ENCODE results near the gene FARS2. TPM values are rescaled to one million over a fixed set of nuclear protein-coding genes. Genes with fewer than 3 reads are reported as not detected.

The FARS2 gene
- total and polyA plus RNA-seq, 2 of the 13 experiments (the other 11 are each of a cell fraction or from before 2014, with no cell fraction given): 15.4 to 26.0 TPM

- ATAC-seq: peak; percentile 47
- H3K4me2 ChIP-seq (ENCODE audit: low read depth, low read length): no peak overlapping the region
- no peak overlapping the region for H3K9ac ChIP-seq (ENCODE audit: insufficient read depth, low read depth, low read length)
- peaks cover 18 to 54% of the 10 kb centered on the region in 2 experiments for H3K36me3 ChIP-seq (replicated peaks in 1 of 2; ENCODE audit: control insufficient read depth in 1 of 2, insufficient read depth in 2 of 2, low read length in 2 of 2)
- ChIA-PET POLR2A (no interaction called here), CTCF (ENCODE audit: low intra/inter-chr PET ratio, low total read pairs) (interaction anchor here (0.6 to 3.0 kb wide), 3 partner anchors 89 to 166 kb away, joined by 3 to 19 read pairs (median 15); no protein-coding TSS in a partner anchor)
- no peaks in the 10 kb centered on the region for H3K4me1 ChIP-seq (ENCODE audit: insufficient read depth, low read length)
- in situ Hi-C loops (cut with HindIII; ENCODE audit: extremely low pct_ligation_motif_present, low pct_unique_long_range_greater_than_20kb): no loop called here
- WGBS (ENCODE audit: low lambda C conversion rate): 92% methylated on average over 8 of the region's 8 CpGs
- no peaks in the 10 kb centered on the region for H3K27me3 ChIP-seq (ENCODE audit: control insufficient read depth in 1 of 2, insufficient read depth in 2 of 2, low read length in 2 of 2)
- H3K27ac ChIP-seq (ENCODE audit: extremely low read length, insufficient read depth, low read length): no peak overlapping the region
- no peaks in the 10 kb centered on the region for H3K9me3 ChIP-seq (ENCODE audit: low read length)
- intact Hi-C loops (cut with micrococcal nuclease; ENCODE audit: unreplicated experiment): loop anchor here (2.0 kb wide), 2 partner anchors 89 to 189 kb away; no protein-coding TSS in a partner anchor
- no peak for DNase-seq (ENCODE audit: low spot score)
- no peaks in the 10 kb centered on the region for H4K20me1 ChIP-seq (ENCODE audit: insufficient read depth, low read length)
- no peak for TF ChIP-seq NR3C1 (CRISPR knock-in tag; IDR thresholded peaks at IDR 0.05)
- TF ChIP-seq, protein P1, sequence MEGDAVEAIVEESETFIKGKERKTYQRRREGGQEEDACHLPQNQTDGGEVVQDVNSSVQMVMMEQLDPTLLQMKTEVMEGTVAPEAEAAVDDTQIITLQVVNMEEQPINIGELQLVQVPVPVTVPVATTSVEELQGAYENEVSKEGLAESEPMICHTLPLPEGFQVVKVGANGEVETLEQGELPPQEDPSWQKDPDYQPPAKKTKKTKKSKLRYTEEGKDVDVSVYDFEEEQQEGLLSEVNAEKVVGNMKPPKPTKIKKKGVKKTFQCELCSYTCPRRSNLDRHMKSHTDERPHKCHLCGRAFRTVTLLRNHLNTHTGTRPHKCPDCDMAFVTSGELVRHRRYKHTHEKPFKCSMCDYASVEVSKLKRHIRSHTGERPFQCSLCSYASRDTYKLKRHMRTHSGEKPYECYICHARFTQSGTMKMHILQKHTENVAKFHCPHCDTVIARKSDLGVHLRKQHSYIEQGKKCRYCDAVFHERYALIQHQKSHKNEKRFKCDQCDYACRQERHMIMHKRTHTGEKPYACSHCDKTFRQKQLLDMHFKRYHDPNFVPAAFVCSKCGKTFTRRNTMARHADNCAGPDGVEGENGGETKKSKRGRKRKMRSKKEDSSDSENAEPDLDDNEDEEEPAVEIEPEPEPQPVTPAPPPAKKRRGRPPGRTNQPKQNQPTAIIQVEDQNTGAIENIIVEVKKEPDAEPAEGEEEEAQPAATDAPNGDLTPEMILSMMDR (CRISPR knock-in tag; IDR thresholded peaks at IDR 0.05): 0 out of 2 replicates have a peak, but pooled peaks have one; percentile 13
- no peak overlapping the region for H3K4me3 ChIP-seq (replicated peaks in 1 of 3; ENCODE audit: insufficient read depth in 1 of 3, low read depth in 2 of 3, low read length in 3 of 3)
- no peaks in the 10 kb centered on the region for H3K79me2 ChIP-seq (ENCODE audit: insufficient read depth, low read length)
- BruUV-seq (replicated peaks): no TSS peak
- no peak for FAIRE-seq
- no peak overlapping the region for H2AFZ ChIP-seq (ENCODE audit: low read length)
Measured at GRCh38 chr6:5213836-5214235, 47.5 kb upstream of the FARS2 start.

GRCh38 chr6:5214570-5215052, 46.7 kb upstream of the FARS2 start:
- ChIA-PET POLR2A (interaction anchor here (1.1 kb wide), 1 partner anchor 9 kb away, joined by 3 read pairs; no protein-coding TSS in a partner anchor), CTCF (ENCODE audit: low intra/inter-chr PET ratio, low total read pairs) (interaction anchor here (0.6 to 3.0 kb wide), 7 partner anchors 87 to 188 kb away, joined by 3 to 19 read pairs (median 3); no protein-coding TSS in a partner anchor)
- no TSS peak for BruUV-seq (replicated peaks)
- no peaks in the 10 kb centered on the region for H3K9me3 ChIP-seq (ENCODE audit: low read length)
- no peak overlapping the region for H2AFZ ChIP-seq (ENCODE audit: low read length)
- peaks cover 18 to 51% of the 10 kb centered on the region in 2 experiments for H3K36me3 ChIP-seq (replicated peaks in 1 of 2; ENCODE audit: control insufficient read depth in 1 of 2, insufficient read depth in 2 of 2, low read length in 2 of 2)
- H3K4me2 ChIP-seq (ENCODE audit: low read depth, low read length): no peak overlapping the region
- no peaks in the 10 kb centered on the region for H4K20me1 ChIP-seq (ENCODE audit: insufficient read depth, low read length)
- no peaks in the 10 kb centered on the region for H3K27me3 ChIP-seq (ENCODE audit: control insufficient read depth in 1 of 2, insufficient read depth in 2 of 2, low read length in 2 of 2)
- H3K4me1 ChIP-seq (ENCODE audit: insufficient read depth, low read length): no peaks in the 10 kb centered on the region
- intact Hi-C loops (cut with micrococcal nuclease; ENCODE audit: unreplicated experiment): loop anchor here (1.0 to 2.0 kb wide), 3 partner anchors 88 to 188 kb away; no protein-coding TSS in a partner anchor
- in situ Hi-C loops (cut with HindIII; ENCODE audit: extremely low pct_ligation_motif_present, low pct_unique_long_range_greater_than_20kb): loop anchor here (5.0 kb wide), 1 partner anchor 88 kb away; no protein-coding TSS in a partner anchor
- peak; percentile 25 for DNase-seq (ENCODE audit: low spot score)
- no peak for FAIRE-seq
- no peak overlapping the region for H3K4me3 ChIP-seq (replicated peaks in 1 of 3; ENCODE audit: insufficient read depth in 1 of 3, low read depth in 2 of 3, low read length in 3 of 3)
- H3K9ac ChIP-seq (ENCODE audit: insufficient read depth, low read depth, low read length): no peak overlapping the region
- ATAC-seq: peak; percentile 98
- WGBS (ENCODE audit: low lambda C conversion rate): 80% methylated on average over 10 of the region's 10 CpGs
- no peak overlapping the region for H3K27ac ChIP-seq (ENCODE audit: extremely low read length, insufficient read depth, low read length)
- H3K79me2 ChIP-seq (ENCODE audit: insufficient read depth, low read length): no peaks in the 10 kb centered on the region
- TF ChIP-seq, protein P2, sequence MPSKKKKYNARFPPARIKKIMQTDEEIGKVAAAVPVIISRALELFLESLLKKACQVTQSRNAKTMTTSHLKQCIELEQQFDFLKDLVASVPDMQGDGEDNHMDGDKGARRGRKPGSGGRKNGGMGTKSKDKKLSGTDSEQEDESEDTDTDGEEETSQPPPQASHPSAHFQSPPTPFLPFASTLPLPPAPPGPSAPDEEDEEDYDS (CRISPR knock-in tag; IDR thresholded peaks at IDR 0.05): 0 out of 2 replicates have a peak, but pooled peaks have one; percentile 38
- TF ChIP-seq SPEN (CRISPR knock-in tag; IDR thresholded peaks at IDR 0.05; ENCODE audit: low read depth) (peak; percentile 37; the same call in 1 of the 2 replicates), STAG1 (CRISPR knock-in tag; IDR thresholded peaks at IDR 0.05) (peak; percentile 97), YY1 (IDR thresholded peaks at IDR 0.05; ENCODE audit: insufficient read depth, insufficient replicate concordance, low read depth, low read length) (peak; percentile 23), ZNF335 (CRISPR knock-in tag; IDR thresholded peaks at IDR 0.05) (peak; percentile 90), XRCC5 (optimal IDR thresholded peaks at IDR 0.05; ENCODE audit: low read length) (peak; percentile 38), SNAI1 (CRISPR knock-in tag; IDR thresholded peaks at IDR 0.05; ENCODE audit: borderline replicate concordance) (no peak), FOXM1 (CRISPR knock-in tag; IDR thresholded peaks at IDR 0.05) (no peak), ZNF777 (CRISPR knock-in tag; IDR thresholded peaks at IDR 0.05) (no peak), ZC3H13 (CRISPR knock-in tag; IDR thresholded peaks at IDR 0.05) (no peak), CHD4 (IDR thresholded peaks at IDR 0.05; ENCODE audit: borderline replicate concordance, low read length) (no peak), CHCHD3 (CRISPR knock-in tag; IDR thresholded peaks at IDR 0.05) (0 out of 2 replicates have a peak, but pooled peaks have one; percentile 59), NR2F6 (IDR thresholded peaks at IDR 0.05) (no peak), NR2F6 (CRISPR knock-in tag; IDR thresholded peaks at IDR 0.05) (peak; percentile 56), ZNF703 (CRISPR knock-in tag; IDR thresholded peaks at IDR 0.05; ENCODE audit: borderline replicate concordance) (no peak)

Measured in HepG2 (cell line).